GM21717 (cell line): Measurements from ENCODE around the gene RIPOR3.

Experiments used
- ATAC-seq: cut with Tn5 transposase; IDR thresholded peaks from one replicate; pipeline ENCODE4 v1.9.1; 2021; ENCODE audit warnings: mild to moderate bottlenecking, moderate library complexity; ENCODE audit not compliant: unreplicated experiment

Gene RIPOR3, protein sequence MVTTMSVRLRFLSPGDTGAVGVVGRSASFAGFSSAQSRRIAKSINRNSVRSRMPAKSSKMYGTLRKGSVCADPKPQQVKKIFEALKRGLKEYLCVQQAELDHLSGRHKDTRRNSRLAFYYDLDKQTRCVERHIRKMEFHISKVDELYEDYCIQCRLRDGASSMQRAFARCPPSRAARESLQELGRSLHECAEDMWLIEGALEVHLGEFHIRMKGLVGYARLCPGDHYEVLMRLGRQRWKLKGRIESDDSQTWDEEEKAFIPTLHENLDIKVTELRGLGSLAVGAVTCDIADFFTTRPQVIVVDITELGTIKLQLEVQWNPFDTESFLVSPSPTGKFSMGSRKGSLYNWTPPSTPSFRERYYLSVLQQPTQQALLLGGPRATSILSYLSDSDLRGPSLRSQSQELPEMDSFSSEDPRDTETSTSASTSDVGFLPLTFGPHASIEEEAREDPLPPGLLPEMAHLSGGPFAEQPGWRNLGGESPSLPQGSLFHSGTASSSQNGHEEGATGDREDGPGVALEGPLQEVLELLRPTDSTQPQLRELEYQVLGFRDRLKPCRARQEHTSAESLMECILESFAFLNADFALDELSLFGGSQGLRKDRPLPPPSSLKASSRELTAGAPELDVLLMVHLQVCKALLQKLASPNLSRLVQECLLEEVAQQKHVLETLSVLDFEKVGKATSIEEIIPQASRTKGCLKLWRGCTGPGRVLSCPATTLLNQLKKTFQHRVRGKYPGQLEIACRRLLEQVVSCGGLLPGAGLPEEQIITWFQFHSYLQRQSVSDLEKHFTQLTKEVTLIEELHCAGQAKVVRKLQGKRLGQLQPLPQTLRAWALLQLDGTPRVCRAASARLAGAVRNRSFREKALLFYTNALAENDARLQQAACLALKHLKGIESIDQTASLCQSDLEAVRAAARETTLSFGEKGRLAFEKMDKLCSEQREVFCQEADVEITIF

DNA sequence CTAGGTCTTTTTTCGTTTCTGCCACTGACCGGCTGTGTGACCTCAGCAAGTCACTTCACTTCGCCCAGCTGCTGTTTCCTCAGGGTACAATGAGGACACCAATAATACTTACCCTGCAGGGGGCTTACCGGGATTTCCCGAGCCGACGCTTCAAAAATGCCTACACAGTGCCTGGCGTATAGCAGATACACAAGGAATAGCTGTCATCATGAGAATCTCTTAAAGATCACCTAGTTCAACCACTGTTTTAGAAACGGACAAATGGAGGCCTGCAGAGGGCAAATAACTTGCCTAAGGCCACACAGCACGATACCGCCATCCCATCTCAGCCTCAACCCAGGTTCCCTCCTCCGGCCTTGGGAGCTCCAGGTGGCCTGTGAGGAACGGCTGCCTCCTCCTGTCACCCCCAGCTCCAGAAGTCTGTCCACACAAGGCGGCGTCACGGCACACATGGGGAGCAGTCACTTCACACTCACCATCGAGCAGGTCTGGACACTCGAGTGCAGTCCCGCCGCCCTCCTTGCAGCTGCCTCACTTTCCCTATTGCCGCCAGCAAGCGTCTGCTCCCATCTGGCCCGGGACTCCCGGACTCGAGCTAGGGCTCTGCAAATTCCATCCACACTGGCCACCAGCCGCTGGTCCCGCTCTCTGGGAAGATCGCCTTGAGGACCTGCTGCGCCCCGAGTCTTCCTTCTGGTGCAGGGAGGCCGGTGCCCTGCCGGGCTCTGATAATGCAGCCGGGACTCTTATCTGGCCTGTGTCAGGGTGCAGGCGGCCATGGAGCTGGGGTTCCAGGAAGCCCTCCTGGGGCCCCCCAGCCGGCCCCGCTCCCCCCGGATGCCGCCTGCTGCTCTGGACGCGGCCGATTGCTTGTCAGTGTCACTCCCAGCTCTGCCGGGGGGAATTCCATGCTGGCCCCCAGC lies at the start of gene RIPOR3:
Gene RIPOR3 (minus strand): TSS at position 893 of the 923 bp plus-strand sequence. CDS start 414 bp downstream, at position 479.
- no peak for ATAC-seq

DNA sequence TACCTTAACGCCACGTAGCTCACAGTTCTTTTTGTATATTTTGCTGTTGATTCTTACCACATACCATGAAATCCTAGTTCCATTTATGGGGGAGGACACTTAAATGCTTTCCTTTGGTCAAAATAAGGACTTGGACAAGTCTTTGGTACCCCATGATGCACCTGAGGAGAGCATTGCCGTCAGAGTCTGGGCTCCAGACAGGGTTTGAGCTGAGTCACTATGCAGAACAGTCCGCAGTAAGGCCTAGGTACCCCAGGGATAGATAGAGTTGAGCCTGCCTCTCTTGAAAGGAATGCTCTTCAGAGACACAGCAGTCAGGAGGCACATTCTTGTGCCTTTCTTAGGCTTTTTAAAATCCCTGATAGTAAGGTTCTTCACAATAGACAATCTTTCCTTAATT lies 46.0 kb upstream of the RIPOR3 start:
- no peak for ATAC-seq

GRCh38 chr20:50735813-50736212 lies 44.5 kb upstream of the RIPOR3 start:
- no peak for ATAC-seq

- no peak for ATAC-seq
Observed at GRCh38 chr20:50734730-50735679, 43.7 kb upstream of the RIPOR3 start.

- no peak for ATAC-seq
Observed at GRCh38 chr20:50733644-50734349, 42.5 kb upstream of the RIPOR3 start.

GRCh38 chr20:50731930-50732690 lies 40.8 kb upstream of the RIPOR3 start:
- ATAC-seq = no peak

DNA sequence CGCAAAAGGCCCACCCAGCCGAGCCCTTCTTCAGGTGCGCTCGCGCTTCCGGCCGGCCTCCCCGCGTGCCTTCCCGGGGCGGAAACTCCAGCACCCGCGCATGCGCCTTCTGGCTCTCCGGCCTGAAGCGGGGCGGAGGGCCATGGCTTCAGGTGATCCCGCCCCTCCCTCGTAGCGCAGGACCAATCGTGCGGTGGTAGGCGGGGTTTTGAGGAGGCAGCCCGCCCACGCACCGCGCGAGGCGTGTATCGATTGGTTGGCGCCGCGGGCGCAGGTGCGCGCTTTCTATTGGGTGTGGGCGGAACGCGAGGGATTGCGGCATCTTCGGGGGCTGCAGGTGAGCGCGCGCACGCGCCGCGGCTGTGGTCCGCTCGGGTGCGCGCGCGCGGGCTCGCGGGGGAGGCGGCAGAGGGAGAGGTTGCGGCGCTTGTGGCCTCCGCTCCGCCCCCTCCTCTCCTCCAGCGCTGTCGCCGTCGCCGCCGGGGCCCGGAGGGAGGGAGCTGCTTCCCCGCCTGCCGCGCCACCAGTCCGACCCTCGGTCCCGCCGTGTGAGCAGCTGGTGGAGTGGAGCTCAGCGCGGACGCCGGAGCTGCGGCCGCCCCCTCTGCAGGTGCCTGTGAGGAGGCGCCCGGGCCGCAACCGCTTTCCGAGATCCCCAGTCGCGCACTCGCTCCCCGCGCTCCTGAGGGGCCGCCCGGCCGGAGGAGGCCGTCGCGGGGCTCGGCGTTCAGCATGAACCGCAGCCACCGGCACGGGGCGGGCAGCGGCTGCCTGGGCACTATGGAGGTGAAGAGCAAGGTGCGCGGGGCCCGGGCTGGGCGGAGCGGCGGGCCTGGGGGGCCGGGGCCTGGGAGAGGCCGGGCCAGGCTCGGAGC lies 40.0 kb upstream of the RIPOR3 start, which contains the start of gene PARD6B:
Gene PARD6B (plus strand): TSS at position 526 of the 875 bp plus-strand sequence. CDS start 207 bp downstream, at position 733.
- peak; percentile 80 for ATAC-seq

DNA sequence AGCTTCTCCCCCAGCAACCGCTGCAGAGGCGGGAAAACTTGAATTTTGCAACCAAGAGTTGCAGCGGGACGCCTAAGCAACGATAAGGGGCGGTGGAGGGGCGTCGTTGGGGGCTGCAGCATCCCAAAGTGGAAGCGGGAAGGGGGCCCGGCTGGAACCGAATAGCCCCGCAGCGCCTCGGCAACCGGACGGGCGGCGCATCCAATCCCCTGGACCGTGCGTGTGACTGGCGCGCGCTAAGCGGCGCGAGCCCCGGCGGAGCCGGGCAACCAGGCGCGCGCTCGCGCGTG lies 39.4 kb upstream of the RIPOR3 start:
- no peak for ATAC-seq

DNA sequence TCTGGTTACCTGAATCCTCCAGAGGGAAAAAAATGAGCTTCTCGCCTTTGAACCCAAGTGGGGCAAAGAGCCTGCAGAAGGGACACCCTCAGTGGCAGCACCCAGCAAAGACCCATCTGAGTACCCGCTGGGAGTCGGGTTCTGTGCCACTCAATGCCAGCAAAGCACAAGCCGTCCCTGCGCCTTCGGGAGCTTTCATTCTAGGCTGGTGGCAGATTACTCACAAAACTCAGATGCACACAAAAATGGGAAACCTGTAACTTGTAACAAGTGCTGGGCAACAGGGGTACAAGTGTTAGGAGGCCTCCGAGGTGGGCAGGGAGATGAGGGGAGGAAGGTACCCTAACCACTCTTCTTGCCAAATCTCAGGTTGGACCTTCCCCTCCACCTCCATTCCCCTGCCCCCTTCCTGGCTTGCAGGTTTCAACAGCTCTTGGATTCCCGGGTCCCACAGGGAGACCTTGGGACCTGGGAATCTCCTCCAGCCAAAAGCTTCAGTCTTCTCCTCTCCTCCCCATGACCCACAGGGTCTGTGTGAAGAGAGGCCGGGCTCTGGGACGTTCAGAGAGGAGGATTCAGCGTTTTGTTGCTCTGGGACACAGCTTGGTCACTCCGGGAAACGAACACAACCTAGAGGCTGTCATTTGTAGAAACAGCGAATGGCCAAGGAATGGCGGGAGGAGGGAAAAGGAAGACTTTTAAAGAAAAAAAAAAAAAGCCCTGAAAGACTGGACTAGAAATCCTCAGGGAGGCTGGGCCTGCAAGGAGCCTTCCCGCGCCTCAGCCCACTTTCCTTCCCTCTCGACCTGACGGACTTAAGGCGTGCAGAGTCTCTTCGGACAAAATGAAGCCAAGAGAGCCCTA lies 38.8 kb upstream of the RIPOR3 start:
- no peak for ATAC-seq

GRCh38 chr20:50728981-50729874 lies 37.9 kb upstream of the RIPOR3 start:
- ATAC-seq = no peak

DNA sequence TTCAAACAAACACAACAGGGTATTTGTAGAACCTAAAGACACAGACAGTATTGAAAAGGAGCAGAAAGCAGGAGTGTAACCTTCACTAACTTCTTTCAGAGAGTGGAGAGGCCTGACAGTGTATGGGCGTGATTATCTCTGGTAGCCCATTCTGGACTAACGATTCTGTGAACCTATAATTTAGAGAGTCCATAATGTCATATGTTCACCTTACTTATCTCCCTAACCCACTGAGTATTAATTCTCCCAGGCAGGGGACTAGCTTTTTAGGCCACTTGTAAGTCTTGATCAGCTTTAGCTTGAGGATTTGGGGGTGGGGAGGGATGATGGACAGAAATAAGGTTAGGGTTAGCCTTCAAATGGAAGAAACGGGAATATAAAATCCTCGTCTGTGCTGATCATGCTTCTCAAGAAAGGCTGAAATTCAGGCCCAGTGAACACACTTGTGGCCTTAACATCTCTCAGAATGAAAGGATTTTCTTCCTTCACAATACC lies 37.2 kb upstream of the RIPOR3 start:
- no peak for ATAC-seq

GRCh38 chr20:50727792-50728485 lies 36.6 kb upstream of the RIPOR3 start:
- ATAC-seq = no peak

- no peak for ATAC-seq
Observed at GRCh38 chr20:50726955-50727791, 35.8 kb upstream of the RIPOR3 start.

DNA sequence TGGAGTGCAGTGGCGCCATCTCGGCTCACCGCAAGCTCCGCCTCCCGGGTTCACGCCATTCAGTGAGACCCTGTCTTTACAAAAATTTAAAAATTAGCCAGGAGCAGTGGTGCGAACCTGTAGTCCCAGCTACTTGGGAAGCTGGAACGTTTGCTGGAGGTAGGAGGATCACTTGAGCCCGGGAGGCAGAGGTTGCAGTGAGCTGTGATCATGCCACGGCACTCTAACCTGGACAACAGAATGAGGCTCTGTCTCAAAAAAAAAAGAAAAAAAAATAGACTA lies 34.3 kb upstream of the RIPOR3 start:
- no peak for ATAC-seq
